Prostate gland (tissue), 2 donors: Measurements from ENCODE around the gene SAMD8.
"Not testable (repeated sequence)": the region's sequence is repeated elsewhere in the genome, so short reads cannot be mapped to it uniquely, and the experiment has no call there.

Source experiments
- POLR2A ChIP-seq: fragments of 450-650 bp; IDR thresholded peaks from one replicate; pipeline ENCODE4 v1.6.1; 2016; ENCODE audit warnings: antibody characterized with exemption, mild to moderate bottlenecking
- POLR2AphosphoS5 ChIP-seq: sonication (generic); formaldehyde crosslinking; IDR thresholded peaks from one replicate; pipeline ENCODE4 v1.6.1; 2017; ENCODE audit warnings: antibody characterized with exemption
- TF ChIP-seq, protein P1 (sequence below), 4 experiments: fragments of 200-600 bp in 2 of 4; fragments of 450-650 bp in 2 of 4; sonication (generic) in 2 of 4; IDR thresholded peaks; 1 replicate in 3 of 4; 2 replicates in 1 of 4; pipeline ENCODE4 v1.5.1; 2016 to 2019; ENCODE audit warnings: antibody characterized with exemption in 4 of 4, mild to moderate bottlenecking in 2 of 4, moderate library complexity in 2 of 4

DNA sequence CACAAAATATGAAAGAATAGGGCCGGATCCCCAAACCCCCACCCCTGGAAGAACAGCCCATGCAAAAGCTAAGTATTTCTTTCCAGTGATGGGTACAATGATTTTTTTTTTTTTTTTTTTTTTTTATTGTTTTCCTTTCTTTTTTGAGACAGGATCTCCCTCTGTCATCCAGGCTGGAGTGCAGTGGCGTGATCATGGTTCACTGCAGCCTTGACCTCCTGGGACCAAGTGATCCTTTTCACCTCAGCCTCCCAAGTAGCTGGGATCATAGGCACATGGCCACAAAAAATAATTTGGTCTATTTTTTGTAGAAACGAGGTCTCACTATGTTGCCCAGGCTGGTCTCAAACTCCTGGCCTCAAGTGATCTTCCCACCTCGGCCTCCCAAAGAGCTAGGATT lies 83.2 kb downstream of the SAMD8 start:
- TF ChIP-seq, protein P1, sequence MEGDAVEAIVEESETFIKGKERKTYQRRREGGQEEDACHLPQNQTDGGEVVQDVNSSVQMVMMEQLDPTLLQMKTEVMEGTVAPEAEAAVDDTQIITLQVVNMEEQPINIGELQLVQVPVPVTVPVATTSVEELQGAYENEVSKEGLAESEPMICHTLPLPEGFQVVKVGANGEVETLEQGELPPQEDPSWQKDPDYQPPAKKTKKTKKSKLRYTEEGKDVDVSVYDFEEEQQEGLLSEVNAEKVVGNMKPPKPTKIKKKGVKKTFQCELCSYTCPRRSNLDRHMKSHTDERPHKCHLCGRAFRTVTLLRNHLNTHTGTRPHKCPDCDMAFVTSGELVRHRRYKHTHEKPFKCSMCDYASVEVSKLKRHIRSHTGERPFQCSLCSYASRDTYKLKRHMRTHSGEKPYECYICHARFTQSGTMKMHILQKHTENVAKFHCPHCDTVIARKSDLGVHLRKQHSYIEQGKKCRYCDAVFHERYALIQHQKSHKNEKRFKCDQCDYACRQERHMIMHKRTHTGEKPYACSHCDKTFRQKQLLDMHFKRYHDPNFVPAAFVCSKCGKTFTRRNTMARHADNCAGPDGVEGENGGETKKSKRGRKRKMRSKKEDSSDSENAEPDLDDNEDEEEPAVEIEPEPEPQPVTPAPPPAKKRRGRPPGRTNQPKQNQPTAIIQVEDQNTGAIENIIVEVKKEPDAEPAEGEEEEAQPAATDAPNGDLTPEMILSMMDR (IDR thresholded peaks at IDR 0.05) = not testable (repeated sequence)
- not testable (repeated sequence) for TF ChIP-seq POLR2A, POLR2AphosphoS5
